ENCODE results near the gene RUNX1. TPM values are rescaled to one million over a fixed set of nuclear protein-coding genes. Genes with fewer than 3 reads are reported as not detected.
A peak's percentile ranks its signal among the peaks of the same experiment; 100 is the strongest.
"Not testable (repeated sequence)": the region's sequence is repeated elsewhere in the genome, so short reads cannot be mapped to it uniquely, and the experiment has no call there.

The RUNX1 gene
- total and polyA plus RNA-seq, 2 donors = 18.5 to 29.6 TPM

DNA sequence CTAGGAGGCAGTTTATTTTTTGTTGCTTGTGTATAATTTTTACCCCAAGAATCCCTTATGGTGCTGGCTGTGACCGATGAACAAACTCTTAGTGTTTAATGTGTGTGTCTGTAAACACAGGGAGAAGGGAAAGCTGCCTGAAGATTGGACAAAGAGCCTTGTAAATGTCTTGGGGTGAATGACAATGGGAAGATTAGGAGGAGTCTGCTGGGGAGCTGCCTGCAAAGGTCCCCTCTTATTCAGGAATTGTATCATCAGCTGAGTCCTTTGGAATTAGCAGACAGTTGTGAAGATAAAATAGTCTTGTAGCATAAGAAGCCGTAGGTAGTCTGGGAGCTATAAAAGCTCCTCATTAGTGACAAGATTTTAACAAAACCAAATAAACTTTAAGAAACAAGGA lies 88.4 kb downstream of the RUNX1 start:
- no peak for DNase-seq (ENCODE audit: low read depth in 6 of 9, low spot score in 9 of 9)
- Histone ChIP-seq H3K9me3 (ENCODE audit: control insufficient read depth in 2 of 2, insufficient read depth in 1 of 2, low read length in 1 of 2) (no peaks in the 10 kb centered on the region), H3K27ac (ENCODE audit: low read depth in 1 of 2, low read length in 1 of 2) (no peak overlapping the region), H3K27me3 (ENCODE audit: control insufficient read depth in 2 of 2, insufficient read depth in 1 of 2, low read length in 1 of 2) (no peaks in the 10 kb centered on the region), H3K4me1 (ENCODE audit: control insufficient read depth in 2 of 2, insufficient read depth in 2 of 2, low read length in 2 of 2) (peaks cover 35 to 55% of the 10 kb centered on the region in 2 donors), H3K36me3 (ENCODE audit: control insufficient read depth in 2 of 2, insufficient read depth in 2 of 2, low read length in 1 of 2) (peaks cover 14 to 58% of the 10 kb centered on the region in 2 donors), H3K4me3 (ENCODE audit: low read length in 2 of 2) (no peak overlapping the region)
- 96% methylated on average over 2 of the region's 2 CpGs for WGBS

DNA sequence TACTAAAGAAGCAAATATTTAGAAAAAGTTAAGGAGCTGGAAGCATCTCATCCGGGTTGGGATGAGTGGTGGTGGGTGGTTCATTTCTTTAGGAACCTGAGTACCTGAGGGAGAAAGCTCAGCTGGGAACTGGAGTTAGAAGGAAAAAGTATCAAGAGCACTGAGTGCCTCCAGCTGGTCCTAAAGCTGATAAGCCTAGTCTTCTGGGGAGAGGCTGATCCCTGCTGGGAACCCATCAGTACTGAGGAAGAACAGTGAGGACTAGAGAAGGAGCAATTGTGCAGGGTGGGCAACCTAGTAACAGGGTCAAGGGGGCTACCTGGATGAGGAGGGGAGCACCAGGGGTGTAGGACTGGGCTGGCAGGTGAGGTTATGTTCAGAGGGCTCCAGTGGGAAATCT lies 89.5 kb downstream of the RUNX1 start:
- Histone ChIP-seq H3K36me3 (ENCODE audit: control insufficient read depth in 2 of 2, insufficient read depth in 2 of 2, low read length in 1 of 2) (peaks cover 12 to 56% of the 10 kb centered on the region in 2 donors), H3K27ac (ENCODE audit: low read depth in 1 of 2, low read length in 1 of 2) (peak overlapping the region in 1 of 2 donors; percentile 11), H3K4me3 (ENCODE audit: low read length in 2 of 2) (no peak overlapping the region), H3K27me3 (ENCODE audit: control insufficient read depth in 2 of 2, insufficient read depth in 1 of 2, low read length in 1 of 2) (no peaks in the 10 kb centered on the region), H3K9me3 (ENCODE audit: control insufficient read depth in 2 of 2, insufficient read depth in 1 of 2, low read length in 1 of 2) (no peaks in the 10 kb centered on the region), H3K4me1 (ENCODE audit: control insufficient read depth in 2 of 2, insufficient read depth in 2 of 2, low read length in 2 of 2) (peaks cover 34 to 49% of the 10 kb centered on the region in 2 donors)
- WGBS = 98% methylated on average over 1 of the region's 1 CpG
- DNase-seq (ENCODE audit: low read depth in 6 of 9, low spot score in 9 of 9) = no peak

DNA sequence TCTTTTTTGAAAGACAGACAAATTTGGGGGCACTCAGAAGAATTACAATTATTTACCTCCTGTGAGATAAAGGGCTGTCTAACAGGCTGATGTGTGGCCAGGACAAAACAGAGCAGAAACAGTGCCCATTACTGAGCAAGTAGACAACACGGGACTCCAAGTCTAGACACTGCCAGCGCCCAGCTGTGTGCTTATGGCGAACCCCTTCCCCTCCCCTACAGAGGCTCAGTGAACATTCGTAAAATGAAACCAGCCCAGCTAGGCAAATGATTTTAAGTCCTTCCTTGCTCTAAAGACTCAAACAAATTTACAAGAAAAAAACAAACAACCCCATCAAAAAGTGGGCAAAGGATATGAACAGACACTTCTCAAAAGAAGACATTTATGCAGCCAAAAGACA lies 91.1 kb downstream of the RUNX1 start:
- 90% methylated on average over 4 of the region's 4 CpGs for WGBS
- no peak for DNase-seq (ENCODE audit: low read depth in 6 of 9, low spot score in 9 of 9)
- Histone ChIP-seq H3K4me1 (ENCODE audit: control insufficient read depth in 2 of 2, insufficient read depth in 2 of 2, low read length in 2 of 2) (peaks cover 36 to 46% of the 10 kb centered on the region in 2 donors), H3K4me3 (ENCODE audit: low read length in 2 of 2) (no peak overlapping the region), H3K27me3 (ENCODE audit: control insufficient read depth in 2 of 2, insufficient read depth in 1 of 2, low read length in 1 of 2) (no peaks in the 10 kb centered on the region), H3K27ac (ENCODE audit: low read depth in 1 of 2, low read length in 1 of 2) (no peak overlapping the region), H3K9me3 (ENCODE audit: control insufficient read depth in 2 of 2, insufficient read depth in 1 of 2, low read length in 1 of 2) (no peaks in the 10 kb centered on the region), H3K36me3 (ENCODE audit: control insufficient read depth in 2 of 2, insufficient read depth in 2 of 2, low read length in 1 of 2) (peaks cover 12 to 45% of the 10 kb centered on the region in 2 donors)

DNA sequence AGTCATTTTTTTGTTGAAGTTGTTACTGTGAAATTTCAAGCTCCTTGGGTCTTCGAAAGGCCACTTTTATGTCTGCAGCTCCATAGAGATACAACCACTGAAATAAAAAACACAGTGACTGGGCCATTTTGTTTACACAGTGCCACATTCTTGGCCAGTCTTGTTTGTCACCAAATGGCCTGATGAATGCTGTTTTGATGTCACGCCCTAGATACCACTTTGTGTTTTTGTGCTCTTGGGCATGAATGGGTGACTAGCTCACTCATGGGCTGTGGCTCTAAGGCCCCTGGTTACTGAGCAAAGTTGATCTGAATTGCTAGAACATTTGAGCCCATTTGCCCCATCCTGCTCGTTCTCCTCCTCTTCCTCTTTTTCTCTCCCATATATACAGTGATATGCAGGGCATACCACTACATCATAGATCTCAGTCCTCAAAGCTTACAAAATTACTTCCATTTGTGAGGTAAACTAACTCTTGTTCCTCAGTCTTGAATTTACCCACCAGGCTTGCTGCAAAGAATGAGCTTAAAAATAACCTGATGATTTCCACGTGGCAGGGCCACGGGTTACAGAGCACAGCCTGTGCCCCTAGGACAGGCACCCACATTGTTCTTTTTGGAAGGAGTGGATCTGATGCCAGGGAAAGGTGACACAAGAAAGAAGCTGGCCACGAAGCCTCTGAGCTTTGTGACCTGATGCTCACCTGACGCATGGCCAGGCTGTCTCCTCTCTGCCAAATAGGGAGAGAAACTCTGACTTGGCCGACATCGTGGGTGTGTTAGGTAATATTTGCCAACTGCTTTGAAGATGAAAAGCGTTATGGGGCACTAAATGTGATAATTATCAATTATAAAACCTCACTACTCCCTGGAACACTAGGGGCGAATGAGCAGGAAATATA lies 92.4 kb downstream of the RUNX1 start:
- 93% methylated on average over 11 of the region's 11 CpGs for WGBS

DNA sequence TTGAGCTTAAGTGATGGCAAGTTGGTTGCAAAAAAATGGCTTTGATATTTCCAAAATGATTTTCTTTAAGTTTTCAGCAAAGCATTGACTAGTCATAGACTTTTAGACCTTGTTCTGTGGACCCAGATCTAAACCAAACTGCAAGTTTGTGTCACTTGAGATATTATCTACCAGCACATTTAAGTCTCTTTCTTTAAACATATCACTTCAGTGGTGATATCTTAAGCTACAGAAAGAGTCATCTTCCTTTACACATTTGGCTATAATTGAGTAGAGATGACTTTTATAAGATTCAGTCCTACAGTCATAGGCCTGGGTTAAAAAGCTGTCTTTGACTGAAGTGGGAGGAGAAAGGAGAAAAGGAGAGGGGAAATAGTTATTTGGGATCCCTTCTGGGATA lies 95.2 kb downstream of the RUNX1 start:
- Histone ChIP-seq H3K9me3 (ENCODE audit: control insufficient read depth in 2 of 2, insufficient read depth in 1 of 2, low read length in 1 of 2) (no peaks in the 10 kb centered on the region), H3K27ac (ENCODE audit: low read depth in 1 of 2, low read length in 1 of 2) (no peak overlapping the region), H3K27me3 (ENCODE audit: control insufficient read depth in 2 of 2, insufficient read depth in 1 of 2, low read length in 1 of 2) (no peaks in the 10 kb centered on the region), H3K36me3 (ENCODE audit: control insufficient read depth in 2 of 2, insufficient read depth in 2 of 2, low read length in 1 of 2) (peaks cover 4 to 23% of the 10 kb centered on the region in 2 donors), H3K4me3 (ENCODE audit: low read length in 2 of 2) (no peak overlapping the region), H3K4me1 (ENCODE audit: control insufficient read depth in 2 of 2, insufficient read depth in 2 of 2, low read length in 2 of 2) (peaks cover 44 to 45% of the 10 kb centered on the region in 2 donors)
- no peak for DNase-seq (ENCODE audit: low read depth in 6 of 9, low spot score in 9 of 9)

More for the DNA sequence above, 92.4 kb downstream of the RUNX1 start:
- peaks cover 33 to 37% of the 10 kb centered on the region in 2 donors for H3K4me1 ChIP-seq (ENCODE audit: control insufficient read depth in 2 of 2, insufficient read depth in 2 of 2, low read length in 2 of 2)
- no peak for DNase-seq (ENCODE audit: low read depth in 6 of 9, low spot score in 9 of 9)
- no peak overlapping the region for H3K27ac ChIP-seq (ENCODE audit: low read depth in 1 of 2, low read length in 1 of 2)
- H3K36me3 ChIP-seq (ENCODE audit: control insufficient read depth in 2 of 2, insufficient read depth in 2 of 2, low read length in 1 of 2) = peaks cover 12 to 38% of the 10 kb centered on the region in 2 donors
- no peaks in the 10 kb centered on the region for H3K27me3 ChIP-seq (ENCODE audit: control insufficient read depth in 2 of 2, insufficient read depth in 1 of 2, low read length in 1 of 2)
- H3K9me3 ChIP-seq (ENCODE audit: control insufficient read depth in 2 of 2, insufficient read depth in 1 of 2, low read length in 1 of 2) = no peaks in the 10 kb centered on the region
- H3K4me3 ChIP-seq (ENCODE audit: low read length in 2 of 2) = no peak overlapping the region

DNA sequence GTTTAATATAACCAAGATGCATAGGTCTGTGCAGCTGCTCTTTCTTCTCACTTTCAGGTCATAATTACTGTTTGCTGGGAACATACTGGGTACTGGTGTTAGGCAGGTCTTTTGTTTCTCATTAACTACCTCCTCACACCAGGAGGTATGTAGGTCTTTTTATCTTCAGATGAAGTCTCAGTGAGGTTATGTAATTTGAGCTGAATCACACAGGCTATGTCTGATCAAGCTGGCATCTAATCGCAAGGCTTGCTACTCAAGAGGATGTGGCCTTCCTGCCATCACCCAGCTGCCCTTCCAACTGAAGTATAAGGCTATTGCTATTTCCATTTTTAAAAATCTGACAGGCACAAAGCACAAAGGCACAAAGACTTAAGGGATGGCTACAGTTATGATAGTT lies 96.4 kb downstream of the RUNX1 start:
- no peak overlapping the region for H3K4me3 ChIP-seq (ENCODE audit: low read length in 2 of 2)
- WGBS = 14% methylated on average over 1 of the region's 1 CpG
- no peak for DNase-seq (ENCODE audit: low read depth in 6 of 9, low spot score in 9 of 9)
- no peak overlapping the region for H3K27ac ChIP-seq (ENCODE audit: low read depth in 1 of 2, low read length in 1 of 2)
- H3K27me3 ChIP-seq (ENCODE audit: control insufficient read depth in 2 of 2, insufficient read depth in 1 of 2, low read length in 1 of 2) = no peaks in the 10 kb centered on the region
- H3K36me3 ChIP-seq (ENCODE audit: control insufficient read depth in 2 of 2, insufficient read depth in 2 of 2, low read length in 1 of 2) = peaks cover 0 to 21% of the 10 kb centered on the region in 2 donors
- peaks cover 49 to 51% of the 10 kb centered on the region in 2 donors for H3K4me1 ChIP-seq (ENCODE audit: control insufficient read depth in 2 of 2, insufficient read depth in 2 of 2, low read length in 2 of 2)
- no peaks in the 10 kb centered on the region for H3K9me3 ChIP-seq (ENCODE audit: control insufficient read depth in 2 of 2, insufficient read depth in 1 of 2, low read length in 1 of 2)

DNA sequence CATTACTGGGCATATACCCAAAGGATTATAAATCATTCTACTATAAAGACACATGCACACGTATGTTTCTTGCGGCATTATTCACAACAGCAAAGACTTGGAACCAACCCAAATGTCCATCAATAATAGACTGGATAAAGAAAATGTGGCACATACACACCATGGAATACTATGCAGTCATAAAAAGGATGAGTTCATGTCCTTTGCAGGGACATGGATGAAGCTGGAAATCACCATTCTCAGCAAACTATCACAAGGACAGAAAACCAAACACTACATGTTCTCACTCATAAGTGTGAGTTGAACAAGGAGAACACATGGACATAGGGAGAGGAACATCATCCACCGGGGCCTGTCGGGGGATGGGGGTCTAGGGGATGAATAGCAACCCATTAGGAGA lies 97.2 kb downstream of the RUNX1 start:
- H3K27ac ChIP-seq (ENCODE audit: low read depth in 1 of 2, low read length in 1 of 2); DNase-seq (ENCODE audit: low read depth in 6 of 9, low spot score in 9 of 9); H3K4me3 ChIP-seq (ENCODE audit: low read length in 2 of 2); H3K27me3 ChIP-seq (ENCODE audit: control insufficient read depth in 2 of 2, insufficient read depth in 1 of 2, low read length in 1 of 2); H3K9me3 ChIP-seq (ENCODE audit: control insufficient read depth in 2 of 2, insufficient read depth in 1 of 2, low read length in 1 of 2): not testable (repeated sequence)
- Histone ChIP-seq H3K4me1 (ENCODE audit: control insufficient read depth in 2 of 2, insufficient read depth in 2 of 2, low read length in 2 of 2) (peaks cover 47% of the 10 kb centered on the region in 2 donors), H3K36me3 (ENCODE audit: control insufficient read depth in 2 of 2, insufficient read depth in 2 of 2, low read length in 1 of 2) (peaks cover 0 to 14% of the 10 kb centered on the region in 2 donors)
- WGBS = 98% methylated on average over 4 of the region's 4 CpGs

DNA sequence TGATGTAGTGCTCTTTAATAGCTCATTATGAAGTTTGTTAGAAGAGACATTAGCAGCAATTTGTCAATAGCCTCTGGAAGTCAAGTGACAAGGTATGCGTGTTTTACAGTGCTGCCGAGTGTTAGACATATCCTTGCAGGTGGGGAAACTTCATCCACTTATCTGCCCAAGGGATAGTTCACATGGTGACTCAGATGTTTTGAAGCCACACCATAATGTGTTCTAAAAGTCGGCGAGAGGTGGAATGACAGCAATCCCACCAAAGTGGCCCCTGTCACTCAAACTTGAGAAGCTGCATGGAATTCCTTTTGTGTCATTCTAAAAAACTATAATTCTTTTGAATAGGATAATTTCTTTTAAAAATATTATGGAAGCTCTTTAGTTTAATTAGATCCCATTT lies 98.1 kb downstream of the RUNX1 start:
- H3K9me3 ChIP-seq (ENCODE audit: control insufficient read depth in 2 of 2, insufficient read depth in 1 of 2, low read length in 1 of 2) = no peaks in the 10 kb centered on the region
- 94% methylated on average over 4 of the region's 4 CpGs for WGBS
- H3K4me1 ChIP-seq (ENCODE audit: control insufficient read depth in 2 of 2, insufficient read depth in 2 of 2, low read length in 2 of 2) = peaks cover 48 to 51% of the 10 kb centered on the region in 2 donors
- no peaks in the 10 kb centered on the region for H3K27me3 ChIP-seq (ENCODE audit: control insufficient read depth in 2 of 2, insufficient read depth in 1 of 2, low read length in 1 of 2)
- H3K36me3 ChIP-seq (ENCODE audit: control insufficient read depth in 2 of 2, insufficient read depth in 2 of 2, low read length in 1 of 2) = peaks cover 0 to 13% of the 10 kb centered on the region in 2 donors
- H3K27ac ChIP-seq (ENCODE audit: low read depth in 1 of 2, low read length in 1 of 2) = no peak overlapping the region
- no peak overlapping the region for H3K4me3 ChIP-seq (ENCODE audit: low read length in 2 of 2)
- DNase-seq (ENCODE audit: low read depth in 6 of 9, low spot score in 9 of 9) = no peak

DNA sequence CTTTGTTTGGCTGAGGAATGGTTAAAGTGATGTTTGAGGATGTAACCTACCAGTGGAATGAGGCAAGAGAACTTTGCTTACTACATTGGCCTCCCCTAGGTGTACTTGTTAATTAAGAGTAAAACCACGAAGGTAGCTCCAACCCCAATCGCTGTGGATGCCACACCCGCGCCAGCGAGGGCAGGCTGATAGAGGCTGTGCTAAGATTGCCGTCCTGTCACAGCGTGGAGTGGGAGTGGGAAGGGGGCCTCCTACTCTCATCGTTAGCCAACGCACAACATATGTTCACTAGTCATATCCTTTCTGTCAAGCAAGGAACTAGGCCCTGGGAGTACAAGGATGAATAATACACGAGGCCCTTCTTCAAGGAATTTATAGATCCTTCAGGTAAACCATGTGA lies 99.6 kb downstream of the RUNX1 start:
- no peak overlapping the region for H3K4me3 ChIP-seq (ENCODE audit: low read length in 2 of 2)
- 93% methylated on average over 10 of the region's 10 CpGs for WGBS
- DNase-seq (ENCODE audit: low read depth in 6 of 9, low spot score in 9 of 9) = no peak
- H3K9me3 ChIP-seq (ENCODE audit: control insufficient read depth in 2 of 2, insufficient read depth in 1 of 2, low read length in 1 of 2) = no peaks in the 10 kb centered on the region
- peaks cover 0 to 8% of the 10 kb centered on the region in 2 donors for H3K36me3 ChIP-seq (ENCODE audit: control insufficient read depth in 2 of 2, insufficient read depth in 2 of 2, low read length in 1 of 2)
- no peak overlapping the region for H3K27ac ChIP-seq (ENCODE audit: low read depth in 1 of 2, low read length in 1 of 2)
- H3K4me1 ChIP-seq (ENCODE audit: control insufficient read depth in 2 of 2, insufficient read depth in 2 of 2, low read length in 2 of 2) = peaks cover 57 to 58% of the 10 kb centered on the region in 2 donors
- no peaks in the 10 kb centered on the region for H3K27me3 ChIP-seq (ENCODE audit: control insufficient read depth in 2 of 2, insufficient read depth in 1 of 2, low read length in 1 of 2)

Data from thymus (tissue), 11 donors.